Astrocyte of the cerebellum (primary cell): ENCODE measurements around the gene FNDC3A.
A peak's percentile ranks its signal among the peaks of the same experiment; 100 is the strongest.
"Not testable (repeated sequence)": the region's sequence is repeated elsewhere in the genome, so short reads cannot be mapped to it uniquely, and the experiment has no call there.

Source experiments
- DNase-seq: peaks from one replicate; pipeline ENCODE4 v3.0.0-alpha.2; 2011; ENCODE audit warnings: low read depth
- H3K4me3 ChIP-seq: 2 replicates; pipeline ENCODE4 v1.5.1; 2011; ENCODE audit warnings: mild to moderate bottlenecking, low read depth, low read length, moderate library complexity
- CTCF ChIP-seq: IDR thresholded peaks from 2 replicates; pipeline ENCODE4 v1.5.1; 2012; ENCODE audit warnings: low read length, low read depth, moderate library complexity, mild to moderate bottlenecking; ENCODE audit errors: missing control alignments
- in situ Hi-C: cut with HindIII; loops from 2 replicates; pipeline ENCODE4 v1.10.0; 2017; ENCODE audit warnings: low sequenced_read_pairs

The FNDC3A gene

GRCh38 chr13:49113526-49114286, 138.0 kb downstream of the FNDC3A start:
- TF ChIP-seq CTCF: no peak
- peak; percentile 49 for DNase-seq
- peak overlapping the region; percentile 21 for H3K4me3 ChIP-seq
- in situ Hi-C loops: no loop called here

- in situ Hi-C loops: no loop called here
- DNase-seq: no peak
- TF ChIP-seq CTCF: no peak
- no peak overlapping the region for H3K4me3 ChIP-seq
These were observed 141.2 kb downstream of the FNDC3A start for GRCh38 chr13:49116873-49117272.

- in situ Hi-C loops, DNase-seq, H3K4me3 ChIP-seq: not testable (repeated sequence)
These were observed 142.7 kb downstream of the FNDC3A start for GRCh38 chr13:49118455-49118854.

- no peak for DNase-seq
- TF ChIP-seq CTCF: no peak
- no peak overlapping the region for H3K4me3 ChIP-seq
- in situ Hi-C loops: no loop called here
These were observed 149.1 kb downstream of the FNDC3A start for GRCh38 chr13:49124693-49125304.

GRCh38 chr13:49125964-49126524, 150.3 kb downstream of the FNDC3A start:
- H3K4me3 ChIP-seq: no peak overlapping the region
- in situ Hi-C loops: no loop called here

GRCh38 chr13:49132479-49133002, 156.8 kb downstream of the FNDC3A start:
- H3K4me3 ChIP-seq: no peak overlapping the region
- in situ Hi-C loops: loop anchor here (10.0 kb wide), 1 partner anchor 128 kb away; no protein-coding TSS in a partner anchor
- no peak for TF ChIP-seq CTCF
- DNase-seq: no peak

More at GRCh38 chr13:49125964-49126524, 150.3 kb downstream of the FNDC3A start:
- no peak for DNase-seq
- no peak for TF ChIP-seq CTCF
